HG02885 (cell line): ENCODE data around the gene PRKN.

Experiments
- ATAC-seq: cut with Tn5 transposase; IDR thresholded peaks from one replicate; pipeline ENCODE4 v1.9.1; 2021; ENCODE audit warnings: mild to moderate bottlenecking; ENCODE audit not compliant: unreplicated experiment, poor library complexity

Gene PRKN

GRCh38 chr6:162481320-162481719 is 246.2 kb downstream of the PRKN start:
- ATAC-seq = no peak

GRCh38 chr6:162478192-162478671 is 249.3 kb downstream of the PRKN start:
- ATAC-seq = no peak

- ATAC-seq = no peak
These were observed 252.8 kb downstream of the PRKN start for GRCh38 chr6:162474722-162475121.

- no peak for ATAC-seq
These were observed 255.7 kb downstream of the PRKN start for GRCh38 chr6:162471842-162472241.

- no peak for ATAC-seq
These were observed 259.2 kb downstream of the PRKN start for GRCh38 chr6:162468326-162468725.

- no peak for ATAC-seq
These were observed 259.9 kb downstream of the PRKN start for GRCh38 chr6:162467679-162468078.

GRCh38 chr6:162463576-162463975 is 264.0 kb downstream of the PRKN start:
- ATAC-seq = no peak

- ATAC-seq = no peak
These were observed 267.6 kb downstream of the PRKN start for GRCh38 chr6:162459985-162460384.

- no peak for ATAC-seq
These were observed 277.2 kb downstream of the PRKN start for GRCh38 chr6:162450358-162450757.

GRCh38 chr6:162448294-162448693 is 279.3 kb downstream of the PRKN start:
- no peak for ATAC-seq

GRCh38 chr6:162443101-162443500 is 284.5 kb downstream of the PRKN start:
- no peak for ATAC-seq

- ATAC-seq = no peak
These were observed 284.9 kb downstream of the PRKN start for GRCh38 chr6:162442687-162443086.

- no peak for ATAC-seq
These were observed 285.6 kb downstream of the PRKN start for GRCh38 chr6:162441991-162442390.

GRCh38 chr6:162438980-162439379 is 288.6 kb downstream of the PRKN start:
- no peak for ATAC-seq

- ATAC-seq = no peak
These were observed 292.5 kb downstream of the PRKN start for GRCh38 chr6:162435071-162435470.

GRCh38 chr6:162421004-162421403 is 306.6 kb downstream of the PRKN start:
- ATAC-seq = no peak

GRCh38 chr6:162416831-162417537 is 310.6 kb downstream of the PRKN start:
- no peak for ATAC-seq

- ATAC-seq = no peak
These were observed 311.3 kb downstream of the PRKN start for GRCh38 chr6:162416307-162416706.

- ATAC-seq = no peak
These were observed 317.6 kb downstream of the PRKN start for GRCh38 chr6:162409741-162410691.

GRCh38 chr6:162408826-162409535 is 318.6 kb downstream of the PRKN start:
- ATAC-seq = no peak

GRCh38 chr6:162404951-162405350 is 322.6 kb downstream of the PRKN start:
- ATAC-seq = no peak
